Endothelial cell of umbilical vein (primary cell): ENCODE data around the gene DCLK1. TPM values are rescaled to one million over a fixed set of nuclear protein-coding genes. Genes with fewer than 3 reads are reported as not detected.

Experiments
- BruUV-seq: library from RNA; stranded (reverse); fragments of 400-500 nt; replicated peaks from 2 replicates; lab custom pipeline; 2021; lab: Mats Ljungman, UMichigan
- CTCF ChIA-PET: fragments of 300-600, 350-600 bp; sonication (Branson Sonifier 250); formaldehyde crosslinking; loops from one replicate; lab custom pipeline; 2021; ENCODE audit warnings: antibody characterized with exemption, inconsistent platforms; lab: Charles Lee
- POLR2A ChIA-PET: fragments of 300-600, 350-600 bp; sonication (Branson Sonifier 250); formaldehyde crosslinking; loops from one replicate; lab custom pipeline; 2021; ENCODE audit warnings: antibody characterized with exemption, inconsistent platforms; lab: Charles Lee
- DNase-seq: peaks from one replicate; pipeline ENCODE4 v3.0.0-alpha.2; 2011; ENCODE audit warnings: low read depth, low spot score
- FAIRE-seq: peaks from 2 replicates; lab custom pipeline; 2011; peaks lifted over from hg19 to GRCh38; lab: Jason Lieb, UNC
- H2AFZ ChIP-seq: 2 replicates; pipeline ENCODE4 v1.6.0; 2012; ENCODE audit warnings: low read depth, low read length, control low read depth, inconsistent platforms
- H3K27ac ChIP-seq: 2 replicates; pipeline ENCODE4 v1.5.1; 2011; ENCODE audit warnings: low read depth, mild to moderate bottlenecking, control low read depth, low read length, moderate library complexity; ENCODE audit not compliant: insufficient read depth
- H3K27me3 ChIP-seq, 2 experiments: 2 replicates each; pipeline versions ENCODE4 v1.6.0 to v1.6.1; 2011; ENCODE audit warnings: low read length in 2 of 2, mixed read lengths in 1 of 2; ENCODE audit not compliant: control insufficient read depth in 2 of 2, insufficient read depth in 2 of 2
- H3K36me3 ChIP-seq, 2 experiments: 2 replicates in 1 of 2; 3 replicates in 1 of 2; pipeline ENCODE4 v1.5.1; 2011; ENCODE audit warnings: low read length in 2 of 2, mild to moderate bottlenecking in 1 of 2, moderate library complexity in 1 of 2; ENCODE audit not compliant: control insufficient read depth in 2 of 2, insufficient read depth in 2 of 2; ENCODE audit errors: extremely low read depth in 1 of 2
- H3K4me1 ChIP-seq: 3 replicates; pipeline ENCODE4 v1.5.1; 2011; ENCODE audit warnings: mild to moderate bottlenecking, low read length; ENCODE audit not compliant: control insufficient read depth, insufficient read depth; ENCODE audit errors: extremely low read depth
- H3K4me2 ChIP-seq: 2 replicates; pipeline ENCODE4 v1.6.1; 2011; ENCODE audit warnings: low read length, control low read depth, mixed read lengths; ENCODE audit not compliant: insufficient read depth
- H3K4me3 ChIP-seq, 3 experiments: fragments of 200-600 bp in 1 of 3; sonication (generic), shearing (Covaris generic) in 1 of 3; replicated peaks in 1 of 3; 2 replicates each; pipeline ENCODE4 v1.5.1; 2011 to 2016; ENCODE audit warnings: control low read depth in 3 of 3, low read length in 3 of 3, mild to moderate bottlenecking in 2 of 3, inconsistent platforms in 1 of 3, low read depth in 1 of 3, moderate library complexity in 1 of 3; ENCODE audit not compliant: insufficient read depth in 1 of 3
- H3K79me2 ChIP-seq: 2 replicates; pipeline ENCODE4 v1.6.0; 2012; ENCODE audit warnings: low read length, inconsistent platforms; ENCODE audit not compliant: control insufficient read depth, insufficient read depth
- H3K9ac ChIP-seq: replicated peaks from 2 replicates; pipeline ENCODE3; 2011; ENCODE audit warnings: low read length, control low read depth; ENCODE audit not compliant: insufficient read depth; ENCODE audit errors: extremely low read depth
- H3K9me1 ChIP-seq: replicated peaks from 3 replicates; pipeline ENCODE4 v1.6.0; 2011; ENCODE audit warnings: mild to moderate bottlenecking, low read length; ENCODE audit not compliant: control insufficient read depth, insufficient read depth; ENCODE audit errors: extremely low read depth
- H3K9me3 ChIP-seq: replicated peaks from 2 replicates; pipeline ENCODE4 v1.5.1; 2012; ENCODE audit warnings: low read length, inconsistent platforms; ENCODE audit not compliant: control insufficient read depth, insufficient read depth
- H4K20me1 ChIP-seq: replicated peaks from 2 replicates; pipeline ENCODE3; 2011; ENCODE audit warnings: mild to moderate bottlenecking, low read length; ENCODE audit not compliant: control insufficient read depth, insufficient read depth; ENCODE audit errors: extremely low read depth
- CTCF ChIP-seq, 2 donors: IDR thresholded peaks; 1 replicate in 1 of 2; 2 replicates in 1 of 2; pipeline ENCODE4 v1.5.1; 2011; ENCODE audit warnings: low read length in 2 of 2, mild to moderate bottlenecking in 2 of 2, moderate library complexity in 2 of 2, control low read depth in 1 of 2, inconsistent platforms in 1 of 2, low read depth in 1 of 2; ENCODE audit not compliant: insufficient read depth in 1 of 2; ENCODE audit errors: extremely low read depth in 1 of 2
- EZH2 ChIP-seq: IDR thresholded peaks from 2 replicates; pipeline ENCODE4 v1.6.1; 2012; ENCODE audit warnings: borderline replicate concordance, low read depth, mild to moderate bottlenecking, moderate library complexity, low read length, inconsistent platforms; ENCODE audit not compliant: severe bottlenecking
- FOS ChIP-seq: IDR thresholded peaks from 2 replicates; pipeline ENCODE4 v1.6.1; 2011; ENCODE audit warnings: mild to moderate bottlenecking, low read length, moderate library complexity, borderline replicate concordance; ENCODE audit not compliant: insufficient read depth
- GATA2 ChIP-seq: IDR thresholded peaks from 2 replicates; pipeline ENCODE4 v1.7.0; 2011; ENCODE audit warnings: low read depth, mild to moderate bottlenecking, moderate library complexity, mixed read lengths, low read length; ENCODE audit not compliant: insufficient read length, insufficient read depth
- JUN ChIP-seq: IDR thresholded peaks from 2 replicates; pipeline ENCODE4 v1.6.1; 2011; ENCODE audit warnings: borderline replicate concordance, low read depth; ENCODE audit not compliant: insufficient read length, insufficient read depth
- MAX ChIP-seq: IDR thresholded peaks from 2 replicates; pipeline ENCODE4 v1.6.1; 2011; ENCODE audit not compliant: insufficient read depth, insufficient read length
- MYC ChIP-seq: IDR thresholded peaks from one replicate; pipeline ENCODE4 v1.6.1; 2011; ENCODE audit warnings: mild to moderate bottlenecking, low read depth, low read length
- POLR2A ChIP-seq: IDR thresholded peaks from 2 replicates; pipeline ENCODE4 v1.6.1; 2012; ENCODE audit warnings: low read depth, mild to moderate bottlenecking, control low read depth, low read length
- POLR2AphosphoS5 ChIP-seq: IDR thresholded peaks from 2 replicates; pipeline ENCODE4 v1.6.1; 2012; ENCODE audit warnings: low read depth, mild to moderate bottlenecking, control low read depth, low read length, moderate library complexity; ENCODE audit not compliant: insufficient read depth
- dilution Hi-C: fragments of 300-500 bp; cut with MboI; formaldehyde crosslinking; loops from one replicate; pipeline ENCODE4 v1.15.0; 2019; ENCODE audit warnings: low sequenced_read_pairs; ENCODE audit not compliant: extremely low pct_ligation_motif_present
- intact Hi-C: fragments of 100-400 bp; cut with micrococcal nuclease; formaldehyde crosslinking; loops from one replicate; pipeline ENCODE4 v1.10.0; 2022
- polyA plus RNA-seq, 4 experiments: library from polyadenylated mRNA; depleted of rRNA in 3 of 4; stranded (reverse) in 3 of 4; unstranded in 1 of 4; fragments of >200 nt; gene quantifications; 2 replicates each; pipeline versions ENCODE4 v1.2.1 to v1.2.3, GENCODE V29; 2011 to 2012; ENCODE audit warnings: missing spikeins in 1 of 4
- total RNA-seq: library from RNA; stranded (reverse); gene quantifications from 2 replicates; pipeline ENCODE4 v1.2.3, GENCODE V29; 2021

Gene DCLK1
- total and polyA plus RNA-seq, 2 donors (not counting 3 experiments of a cell fraction or from before 2014, with no cell fraction given), result 0.28 to 3.9 TPM

GRCh38 chr13:35768551-35768950 lies 362.6 kb downstream of the DCLK1 start:
- Histone ChIP-seq H4K20me1 (no peaks in the 10 kb centered on the region), H3K27me3 (peaks cover 0 to 2% of the 10 kb centered on the region in 2 experiments), H3K9ac (no peak overlapping the region), H2AFZ (no peak overlapping the region), H3K9me1 (no peaks in the 10 kb centered on the region), H3K4me3 (no peak overlapping the region), H3K4me1 (no peaks in the 10 kb centered on the region), H3K27ac (no peak overlapping the region), H3K9me3 (no peaks in the 10 kb centered on the region), H3K79me2 (no peaks in the 10 kb centered on the region), H3K36me3 (no peaks in the 10 kb centered on the region), H3K4me2 (no peak overlapping the region)
- TF ChIP-seq EZH2, result no peak
- TF ChIP-seq JUN, result no peak
- TF ChIP-seq CTCF (IDR thresholded peaks at IDR 0.05; ENCODE audit: extremely low read depth in 1 of 2, insufficient read depth in 1 of 2, low read depth in 1 of 2, low read length in 2 of 2), result no peak
- TF ChIP-seq FOS, result no peak
- TF ChIP-seq GATA2, result no peak
- TF ChIP-seq POLR2A, result no peak
- TF ChIP-seq MYC, result no peak
- no peak for TF ChIP-seq MAX
- no peak for TF ChIP-seq POLR2AphosphoS5
- no TSS peak for BruUV-seq
- no peak for DNase-seq
- ChIA-PET POLR2A (interaction anchor here (0.6 kb wide), 1 partner anchor 33 kb away, joined by 4 read pairs; no protein-coding TSS in a partner anchor), CTCF (interaction anchor here (2.4 kb wide), 1 partner anchor 20 kb away, joined by 12 read pairs; no protein-coding TSS in a partner anchor)
- intact Hi-C loops, result no loop called here
- no peak for FAIRE-seq
- dilution Hi-C loops, result no loop called here
